ENCODE measurements around the gene SLC15A4. TPM values are rescaled to one million over a fixed set of nuclear protein-coding genes. Genes with fewer than 3 reads are reported as not detected.

SLC15A4 gene
- total RNA-seq, 1 experiment from 2014 or later, result 29.1 TPM

- intact Hi-C loops (cut with micrococcal nuclease; ENCODE audit: unreplicated experiment), result no loop called here
- ATAC-seq (no peak), DNase-seq (ENCODE audit: low read depth, low spot score) (no peak)
- POLR2A ChIA-PET, result no interaction called here
- H3K36me3 ChIP-seq (ENCODE audit: control insufficient read depth, insufficient read depth, low read length), result no peaks in the 10 kb centered on the region
- no peak overlapping the region for H3K27ac ChIP-seq (ENCODE audit: low read length)
- H3K27me3 ChIP-seq (ENCODE audit: control insufficient read depth, insufficient read depth, low read length), result no peaks in the 10 kb centered on the region
- BruUV-seq (replicated peaks), result no TSS peak
- CTCF ChIA-PET, result no interaction called here
- no peaks in the 10 kb centered on the region for H3K9me3 ChIP-seq (ENCODE audit: control insufficient read depth, insufficient read depth, low read depth, low read length)
- TF ChIP-seq, protein P1, sequence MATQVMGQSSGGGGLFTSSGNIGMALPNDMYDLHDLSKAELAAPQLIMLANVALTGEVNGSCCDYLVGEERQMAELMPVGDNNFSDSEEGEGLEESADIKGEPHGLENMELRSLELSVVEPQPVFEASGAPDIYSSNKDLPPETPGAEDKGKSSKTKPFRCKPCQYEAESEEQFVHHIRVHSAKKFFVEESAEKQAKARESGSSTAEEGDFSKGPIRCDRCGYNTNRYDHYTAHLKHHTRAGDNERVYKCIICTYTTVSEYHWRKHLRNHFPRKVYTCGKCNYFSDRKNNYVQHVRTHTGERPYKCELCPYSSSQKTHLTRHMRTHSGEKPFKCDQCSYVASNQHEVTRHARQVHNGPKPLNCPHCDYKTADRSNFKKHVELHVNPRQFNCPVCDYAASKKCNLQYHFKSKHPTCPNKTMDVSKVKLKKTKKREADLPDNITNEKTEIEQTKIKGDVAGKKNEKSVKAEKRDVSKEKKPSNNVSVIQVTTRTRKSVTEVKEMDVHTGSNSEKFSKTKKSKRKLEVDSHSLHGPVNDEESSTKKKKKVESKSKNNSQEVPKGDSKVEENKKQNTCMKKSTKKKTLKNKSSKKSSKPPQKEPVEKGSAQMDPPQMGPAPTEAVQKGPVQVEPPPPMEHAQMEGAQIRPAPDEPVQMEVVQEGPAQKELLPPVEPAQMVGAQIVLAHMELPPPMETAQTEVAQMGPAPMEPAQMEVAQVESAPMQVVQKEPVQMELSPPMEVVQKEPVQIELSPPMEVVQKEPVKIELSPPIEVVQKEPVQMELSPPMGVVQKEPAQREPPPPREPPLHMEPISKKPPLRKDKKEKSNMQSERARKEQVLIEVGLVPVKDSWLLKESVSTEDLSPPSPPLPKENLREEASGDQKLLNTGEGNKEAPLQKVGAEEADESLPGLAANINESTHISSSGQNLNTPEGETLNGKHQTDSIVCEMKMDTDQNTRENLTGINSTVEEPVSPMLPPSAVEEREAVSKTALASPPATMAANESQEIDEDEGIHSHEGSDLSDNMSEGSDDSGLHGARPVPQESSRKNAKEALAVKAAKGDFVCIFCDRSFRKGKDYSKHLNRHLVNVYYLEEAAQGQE (IDR thresholded peaks at IDR 0.05; ENCODE audit: insufficient read depth in 1 of 2, low read depth in 2 of 2, low read length in 1 of 2), result no peak
- TF ChIP-seq TCF7L2 (IDR thresholded peaks at IDR 0.05; ENCODE audit: low read depth, low read length) (no peak), POLR2AphosphoS5 (IDR thresholded peaks at IDR 0.05; ENCODE audit: low read depth, low read length) (no peak)
- no peaks in the 10 kb centered on the region for H3K4me1 ChIP-seq (ENCODE audit: control insufficient read depth, insufficient read depth, low read length)
- in situ Hi-C loops (cut with HindIII; ENCODE audit: low pct_unique_long_range_greater_than_20kb, low sequenced_read_pairs), result no loop called here
- H3K4me3 ChIP-seq (ENCODE audit: low read depth in 2 of 2, low read length in 2 of 2), result no peak overlapping the region
Observed at GRCh38 chr12:128871516-128871892, 47.7 kb upstream of the SLC15A4 start.

DNA sequence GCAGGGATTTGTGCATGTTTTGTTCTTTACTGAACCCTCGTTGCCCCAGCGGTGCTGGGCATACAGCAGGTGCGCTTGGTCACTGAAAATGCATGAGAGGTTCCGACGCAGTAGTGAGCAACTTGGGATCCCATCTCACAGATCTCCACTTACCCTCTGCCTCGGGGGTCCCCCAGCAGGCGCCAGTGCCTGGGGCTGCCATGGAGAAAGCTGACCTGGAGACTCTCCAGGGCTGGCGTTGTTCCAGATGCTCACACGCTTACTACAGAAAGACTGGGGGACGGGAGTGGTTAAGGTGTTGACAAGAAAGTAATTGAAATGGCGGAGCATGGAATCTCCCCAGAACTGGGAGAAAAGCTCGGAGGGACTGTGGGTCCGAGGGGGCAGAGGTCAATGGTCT lies 43.7 kb upstream of the SLC15A4 start:
- no peak overlapping the region for H3K4me3 ChIP-seq (ENCODE audit: low read depth in 2 of 2, low read length in 2 of 2)
- no peaks in the 10 kb centered on the region for H3K4me1 ChIP-seq (ENCODE audit: control insufficient read depth, insufficient read depth, low read length)
- no peak for ATAC-seq
- in situ Hi-C loops (cut with HindIII; ENCODE audit: low pct_unique_long_range_greater_than_20kb, low sequenced_read_pairs) (no loop called here), intact Hi-C loops (cut with micrococcal nuclease; ENCODE audit: unreplicated experiment) (no loop called here)
- BruUV-seq (replicated peaks), result no TSS peak
- no peaks in the 10 kb centered on the region for H3K9me3 ChIP-seq (ENCODE audit: control insufficient read depth, insufficient read depth, low read depth, low read length)
- CTCF ChIA-PET, result no interaction called here
- no peak overlapping the region for H3K27ac ChIP-seq (ENCODE audit: low read length)
- H3K27me3 ChIP-seq (ENCODE audit: control insufficient read depth, insufficient read depth, low read length), result no peaks in the 10 kb centered on the region
- no peak for TF ChIP-seq CTCF (IDR thresholded peaks at IDR 0.05)
- TF ChIP-seq, protein P1 (IDR thresholded peaks at IDR 0.05; ENCODE audit: insufficient read depth in 1 of 2, low read depth in 2 of 2, low read length in 1 of 2), result no peak
- TF ChIP-seq SIN3A (IDR thresholded peaks at IDR 0.05; ENCODE audit: borderline replicate concordance, insufficient read depth, low read depth, low read length), result no peak
- no peak for TF ChIP-seq POLR2AphosphoS5 (IDR thresholded peaks at IDR 0.05; ENCODE audit: low read depth, low read length)
- TF ChIP-seq TCF7L2 (IDR thresholded peaks at IDR 0.05; ENCODE audit: low read depth, low read length), result no peak
- no peak for DNase-seq (ENCODE audit: low read depth, low spot score)
- POLR2A ChIA-PET, result no interaction called here
- no peaks in the 10 kb centered on the region for H3K36me3 ChIP-seq (ENCODE audit: control insufficient read depth, insufficient read depth, low read length)

All from Panc1 (cell line).